Measurements from ENCODE around the gene CA9. TPM values are rescaled to one million over a fixed set of nuclear protein-coding genes. Genes with fewer than 3 reads are reported as not detected.

CA9 gene
- total and polyA plus RNA-seq, 2 experiments from 2014 or later: 1.1 TPM; not detected in 1

GRCh38 chr9:35687972-35688557, 14.3 kb downstream of the CA9 start:
- H3K4me1 ChIP-seq (ENCODE audit: insufficient read depth): peaks cover 17% of the 10 kb centered on the region; the same call in 1 of the 2 replicates
- no peak overlapping the region for H3K27ac ChIP-seq (ENCODE audit: low read depth)
- Mint-ChIP-seq H3K4me3 (peak overlapping the region; percentile 95), H3K36me3 (ENCODE audit: low read depth) (peaks cover 57% of the 10 kb centered on the region), H3K27ac (no peak overlapping the region), H3K27me3 (ENCODE audit: insufficient read depth, low read depth, poor library complexity) (peaks cover 3% of the 10 kb centered on the region), H3K9me3 (no peaks in the 10 kb centered on the region; the same call in 1 of the 3 replicates), H3K4me1 (peaks cover 33% of the 10 kb centered on the region)
- peak overlapping the region; percentile 96 for H3K4me2 ChIP-seq
- peaks cover 26% of the 10 kb centered on the region for H3K36me3 ChIP-seq (ENCODE audit: insufficient read depth)
- TF ChIP-seq ZNF462 (CRISPR knock-in tag; IDR thresholded peaks at IDR 0.05): no peak
- no peak for TF ChIP-seq CREB1 (CRISPR knock-in tag; IDR thresholded peaks at IDR 0.05; ENCODE audit: low read depth)
- H3K9me2 ChIP-seq (ENCODE audit: insufficient read depth): no peaks in the 10 kb centered on the region
- no peak overlapping the region for H2AFZ ChIP-seq
- peaks cover 6% of the 10 kb centered on the region; the same call in 1 of the 2 replicates for H4K20me1 ChIP-seq (replicated peaks; ENCODE audit: insufficient read depth)
- H3K27me3 ChIP-seq (ENCODE audit: insufficient read depth): no peaks in the 10 kb centered on the region
- no peak for DNase-seq (ENCODE audit: low spot score)
- peaks cover 22% of the 10 kb centered on the region for H3K79me2 ChIP-seq (replicated peaks; ENCODE audit: insufficient read depth)
- H3K4me3 ChIP-seq: peak overlapping the region; percentile 94
- no peak for ATAC-seq
- H3F3A ChIP-seq (replicated peaks; ENCODE audit: low read depth): peaks cover 10% of the 10 kb centered on the region; the same call in 1 of the 2 replicates
